Globus pallidus (tissue), 1 donor: ENCODE data around the gene NAP1L4.
"Not testable (repeated sequence)": the region's sequence is repeated elsewhere in the genome, so short reads cannot be mapped to it uniquely, and the experiment has no call there.

Source experiments
- DNase-seq: peaks from one replicate; pipeline ENCODE4 v3.0.0-alpha.2; 2015; ENCODE audit warnings: low spot score

Gene NAP1L4

GRCh38 chr11:2921742-2922493 is 70.2 kb downstream of the NAP1L4 start:
- DNase-seq: no peak

- no peak for DNase-seq
These were observed 70.9 kb downstream of the NAP1L4 start for GRCh38 chr11:2921261-2921660.

GRCh38 chr11:2920343-2920742 is 71.8 kb downstream of the NAP1L4 start:
- no peak for DNase-seq

- DNase-seq: no peak
These were observed 72.3 kb downstream of the NAP1L4 start for GRCh38 chr11:2919837-2920236.

GRCh38 chr11:2919188-2919587 is 72.9 kb downstream of the NAP1L4 start:
- DNase-seq: no peak

- DNase-seq: no peak
These were observed 74.2 kb downstream of the NAP1L4 start for GRCh38 chr11:2917842-2918490.

- no peak for DNase-seq
These were observed 75.1 kb downstream of the NAP1L4 start for GRCh38 chr11:2916892-2917645.

GRCh38 chr11:2916114-2916891 is 75.8 kb downstream of the NAP1L4 start:
- no peak for DNase-seq

- DNase-seq: no peak
These were observed 76.7 kb downstream of the NAP1L4 start for GRCh38 chr11:2915473-2915872.

- DNase-seq: no peak
These were observed 77.5 kb downstream of the NAP1L4 start for GRCh38 chr11:2914455-2915195.

GRCh38 chr11:2913776-2914175 is 78.4 kb downstream of the NAP1L4 start:
- no peak for DNase-seq

GRCh38 chr11:2913019-2913431 is 79.1 kb downstream of the NAP1L4 start:
- DNase-seq: no peak

- no peak for DNase-seq
These were observed 79.6 kb downstream of the NAP1L4 start for GRCh38 chr11:2912498-2912897.

GRCh38 chr11:2911785-2912391 is 80.2 kb downstream of the NAP1L4 start:
- DNase-seq: no peak

- DNase-seq: no peak
These were observed 80.9 kb downstream of the NAP1L4 start for GRCh38 chr11:2911088-2911784.

GRCh38 chr11:2910401-2910955 is 81.7 kb downstream of the NAP1L4 start:
- no peak for DNase-seq

- no peak for DNase-seq
These were observed 82.8 kb downstream of the NAP1L4 start for GRCh38 chr11:2909133-2909902.

- DNase-seq: no peak
These were observed 84.0 kb downstream of the NAP1L4 start for GRCh38 chr11:2908130-2908529.

GRCh38 chr11:2905299-2905698 is 86.8 kb downstream of the NAP1L4 start:
- not testable (repeated sequence) for DNase-seq
